ENCODE data around the gene GADL1. TPM values are rescaled to one million over a fixed set of nuclear protein-coding genes. Genes with fewer than 3 reads are reported as not detected.

Gene GADL1
- total RNA-seq, 1 donor from 2014 or later, result not detected

- DNase-seq (ENCODE audit: low read depth in 2 of 2), result no peak
Measured at GRCh38 chr3:30878862-30879261, 15.6 kb downstream of the GADL1 start.

GRCh38 chr3:30875505-30875904 lies 19.0 kb downstream of the GADL1 start:
- DNase-seq (ENCODE audit: low read depth in 2 of 2), result no peak

- DNase-seq (ENCODE audit: low read depth in 2 of 2), result no peak
Measured at GRCh38 chr3:30873671-30874070, 20.8 kb downstream of the GADL1 start.

- DNase-seq (ENCODE audit: low read depth in 2 of 2), result no peak
Measured at GRCh38 chr3:30872879-30873278, 21.6 kb downstream of the GADL1 start.

GRCh38 chr3:30871720-30872119 lies 22.7 kb downstream of the GADL1 start:
- DNase-seq (ENCODE audit: low read depth in 2 of 2), result no peak

DNA sequence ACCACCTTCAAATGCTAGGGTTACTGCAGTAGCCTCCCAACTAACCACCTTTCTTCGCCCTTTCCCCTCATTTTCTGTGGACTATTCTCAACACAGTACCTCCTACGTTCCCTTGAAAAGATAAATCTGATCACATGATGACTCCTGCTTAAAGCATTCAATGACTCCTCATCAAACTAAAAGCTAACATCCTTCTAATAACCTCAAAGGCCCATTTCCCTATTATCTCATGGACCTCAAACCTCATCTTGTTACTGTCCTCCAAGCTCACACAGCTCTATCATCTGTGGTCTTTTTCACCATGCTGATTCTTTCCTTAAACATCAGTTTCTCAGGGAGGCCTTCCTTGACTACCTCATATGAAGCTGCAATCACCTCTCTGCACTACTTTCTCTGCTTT lies 29.6 kb downstream of the GADL1 start:
- no peak for DNase-seq (ENCODE audit: low read depth in 2 of 2)

DNA sequence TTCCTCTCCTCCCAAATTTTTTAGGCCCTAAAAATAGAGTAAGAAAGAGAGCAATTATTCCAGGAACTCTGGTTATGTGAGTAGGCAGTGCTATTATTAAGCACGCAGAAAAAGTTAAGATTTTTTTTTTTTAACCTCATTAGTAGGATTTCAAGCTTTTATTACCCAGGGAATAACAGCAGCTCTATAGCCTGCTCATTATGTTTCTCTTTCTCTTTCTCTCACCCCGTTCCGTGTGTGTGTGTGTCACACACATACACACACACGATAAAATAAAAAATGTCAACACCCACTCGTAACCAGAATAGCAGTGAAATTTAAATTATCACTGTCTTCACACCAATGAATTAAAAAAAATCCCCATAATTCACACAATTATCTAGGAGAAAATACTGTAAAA lies 30.3 kb downstream of the GADL1 start:
- DNase-seq (ENCODE audit: low read depth in 2 of 2), result no peak

GRCh38 chr3:30862004-30862403 lies 32.5 kb downstream of the GADL1 start:
- no peak for DNase-seq (ENCODE audit: low read depth in 2 of 2)

GRCh38 chr3:30858894-30859389 lies 35.5 kb downstream of the GADL1 start:
- DNase-seq (ENCODE audit: low read depth in 2 of 2), result no peak

DNA sequence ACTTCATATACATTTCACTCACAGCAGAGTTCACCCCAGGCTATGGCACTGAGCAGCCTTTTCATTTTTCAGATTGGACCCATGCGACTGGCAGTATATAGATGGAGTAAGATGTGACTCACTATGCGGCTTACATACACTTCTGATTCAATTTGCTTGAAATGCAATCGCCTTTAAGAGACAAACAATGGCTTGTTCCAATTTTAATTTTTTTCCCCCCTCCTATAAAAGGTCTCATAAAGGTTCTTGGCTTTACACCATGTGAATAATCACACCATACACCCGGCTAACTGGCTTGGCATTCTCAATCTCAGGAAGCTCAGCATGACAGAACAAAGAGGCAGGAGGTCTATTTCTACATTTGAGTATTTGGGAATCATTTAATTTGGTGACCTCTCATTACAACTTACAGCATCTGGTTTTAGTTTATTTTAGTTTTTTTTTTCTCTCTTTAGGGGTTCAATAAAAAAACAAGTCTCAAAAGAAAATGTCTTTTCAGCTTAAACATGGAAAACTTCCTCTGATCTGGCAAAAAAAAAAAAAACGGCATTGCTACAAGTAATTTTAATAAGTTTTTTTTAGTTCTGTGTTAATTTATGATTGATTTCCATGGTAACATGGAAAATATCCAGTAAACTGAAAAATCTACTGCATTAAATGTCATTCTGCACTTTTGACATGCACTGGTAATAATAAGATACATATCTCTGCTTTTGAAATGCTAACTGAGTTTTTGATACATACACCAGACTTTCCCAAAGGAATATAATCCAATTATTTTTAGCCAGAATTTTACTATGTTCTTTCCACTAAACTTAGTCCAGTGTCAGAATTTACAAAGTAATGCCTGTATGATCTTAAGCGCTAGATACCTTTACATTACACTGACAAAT lies 38.8 kb downstream of the GADL1 start:
- no peak for DNase-seq (ENCODE audit: low read depth in 2 of 2)

DNA sequence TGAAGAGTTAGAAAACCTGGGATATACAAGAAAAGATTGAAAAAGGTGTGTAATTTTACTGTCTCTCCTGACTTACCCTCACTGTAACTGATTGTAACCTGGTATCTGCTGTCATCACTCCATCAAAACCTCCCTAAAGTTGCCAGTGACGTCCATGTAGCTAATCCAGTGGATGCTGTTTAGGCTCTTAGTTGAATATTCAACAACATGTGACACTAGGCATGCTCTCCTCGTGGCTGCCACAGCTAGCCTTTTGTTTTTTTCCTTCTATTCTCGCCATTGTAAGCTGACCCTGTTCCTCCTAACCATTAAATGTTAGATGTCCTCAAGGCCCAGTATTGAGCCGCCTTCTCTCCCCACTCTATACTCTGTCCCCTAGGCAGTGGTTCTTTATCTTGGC lies 41.6 kb downstream of the GADL1 start:
- DNase-seq (ENCODE audit: low read depth in 2 of 2), result no peak

GRCh38 chr3:30848087-30848779 lies 46.2 kb downstream of the GADL1 start:
- DNase-seq (ENCODE audit: low read depth in 2 of 2), result no peak

DNA sequence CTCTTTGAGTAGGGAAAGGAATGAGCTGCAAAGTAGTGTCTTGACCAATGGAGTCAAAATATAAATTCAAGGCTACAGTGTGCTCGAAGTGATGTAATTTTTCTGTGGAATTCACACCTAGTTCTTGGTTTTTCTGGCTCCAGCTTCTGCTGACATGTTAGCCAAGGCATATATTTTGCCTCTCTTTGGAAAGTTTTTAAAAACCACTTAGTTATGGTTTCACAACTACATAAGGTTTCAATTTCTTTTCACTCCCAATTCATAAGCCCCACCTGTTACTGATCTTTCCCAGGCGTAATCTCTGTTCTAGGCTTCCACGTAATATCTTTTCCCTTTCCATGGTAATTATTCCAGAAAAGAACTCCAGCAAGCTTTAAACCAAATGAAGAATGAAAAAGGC lies 46.9 kb downstream of the GADL1 start:
- no peak for DNase-seq (ENCODE audit: low read depth in 2 of 2)

DNA sequence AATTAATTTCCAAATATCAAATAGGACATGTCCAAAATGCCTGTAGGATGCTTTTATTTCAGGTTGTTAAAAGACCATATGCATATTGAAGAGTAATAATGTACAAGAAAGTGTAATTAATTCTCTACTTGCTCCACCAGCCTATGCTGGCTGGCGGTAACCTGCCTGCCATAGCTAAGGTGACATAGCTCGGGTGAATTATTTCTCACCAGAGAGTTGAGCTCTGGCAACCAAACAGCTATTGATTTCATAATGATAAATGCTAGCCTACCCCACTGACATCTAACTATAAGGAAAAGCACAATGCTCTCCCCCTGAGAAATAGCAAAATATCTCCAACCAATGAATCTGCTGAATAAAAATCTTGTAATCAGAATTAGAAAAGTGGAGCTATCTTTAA lies 48.9 kb downstream of the GADL1 start:
- no peak for DNase-seq (ENCODE audit: low read depth in 2 of 2)

DNA sequence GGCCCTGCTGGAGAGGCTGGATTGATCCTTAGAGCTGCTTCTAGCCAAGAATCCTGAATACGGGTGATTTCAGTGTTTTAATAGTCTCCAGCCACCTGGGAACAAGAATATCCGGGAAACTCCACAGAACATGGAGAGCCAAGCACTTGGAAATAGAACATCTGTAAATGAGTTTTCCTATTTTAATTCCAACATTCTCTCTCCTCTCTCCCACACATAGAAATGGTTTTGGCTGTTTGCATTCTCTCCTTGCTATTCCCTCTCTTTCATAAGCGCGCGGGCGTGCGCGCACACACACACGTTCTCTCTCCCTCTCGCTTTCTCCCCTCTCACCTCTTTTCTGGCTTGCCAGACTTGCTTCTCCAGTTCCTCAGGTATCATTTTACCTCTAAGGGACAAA lies 50.6 kb downstream of the GADL1 start:
- no peak for DNase-seq (ENCODE audit: low read depth in 2 of 2)

DNA sequence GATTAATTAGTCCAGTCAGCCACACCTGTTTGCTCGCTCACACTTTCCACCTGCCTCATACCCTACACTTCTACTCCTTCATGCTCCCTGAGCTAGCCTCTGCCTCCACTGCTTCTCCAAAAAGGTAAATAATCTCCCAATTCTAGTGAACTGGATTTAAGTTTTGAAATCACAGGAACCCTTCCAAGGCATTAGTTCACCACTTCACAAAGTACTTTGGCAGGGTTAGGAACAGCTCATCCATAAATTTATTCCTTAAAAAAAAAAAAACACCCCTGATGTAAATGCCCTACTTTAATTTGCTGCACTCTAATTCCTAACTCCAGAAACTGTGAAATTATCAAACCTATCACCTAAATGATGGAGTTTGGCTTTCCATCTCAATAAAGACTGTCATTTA lies 58.3 kb downstream of the GADL1 start:
- no peak for DNase-seq (ENCODE audit: low read depth in 2 of 2)

GRCh38 chr3:30835667-30836066 lies 58.8 kb downstream of the GADL1 start:
- DNase-seq (ENCODE audit: low read depth in 2 of 2), result peak in 1 of 2 donors; percentile 9

- DNase-seq (ENCODE audit: low read depth in 2 of 2), result no peak
Measured at GRCh38 chr3:30832961-30833575, 61.4 kb downstream of the GADL1 start.

GRCh38 chr3:30827080-30827479 lies 67.4 kb downstream of the GADL1 start:
- DNase-seq (ENCODE audit: low read depth in 2 of 2), result no peak

DNA sequence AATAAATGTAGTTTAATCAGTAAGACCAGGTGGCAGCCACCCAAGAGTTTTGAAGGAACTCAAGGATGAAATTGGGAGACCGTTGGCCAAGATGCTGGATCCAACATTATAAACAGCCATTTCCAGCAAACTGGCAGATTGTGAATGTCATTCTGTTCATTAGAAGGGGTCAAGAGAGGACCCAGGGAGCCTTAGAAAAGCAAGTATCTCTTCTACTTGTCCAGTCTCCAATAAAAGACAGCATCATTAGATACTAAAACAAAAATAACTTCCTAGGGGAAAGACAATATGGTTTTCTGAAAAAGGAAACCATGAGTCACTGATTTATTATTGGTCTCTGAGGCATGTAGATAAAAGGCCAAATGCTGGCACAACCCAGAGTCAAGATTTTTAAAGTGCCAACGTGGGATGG lies 67.9 kb downstream of the GADL1 start:
- peak; percentile 29 to 43 for DNase-seq (ENCODE audit: low read depth in 2 of 2)

DNA sequence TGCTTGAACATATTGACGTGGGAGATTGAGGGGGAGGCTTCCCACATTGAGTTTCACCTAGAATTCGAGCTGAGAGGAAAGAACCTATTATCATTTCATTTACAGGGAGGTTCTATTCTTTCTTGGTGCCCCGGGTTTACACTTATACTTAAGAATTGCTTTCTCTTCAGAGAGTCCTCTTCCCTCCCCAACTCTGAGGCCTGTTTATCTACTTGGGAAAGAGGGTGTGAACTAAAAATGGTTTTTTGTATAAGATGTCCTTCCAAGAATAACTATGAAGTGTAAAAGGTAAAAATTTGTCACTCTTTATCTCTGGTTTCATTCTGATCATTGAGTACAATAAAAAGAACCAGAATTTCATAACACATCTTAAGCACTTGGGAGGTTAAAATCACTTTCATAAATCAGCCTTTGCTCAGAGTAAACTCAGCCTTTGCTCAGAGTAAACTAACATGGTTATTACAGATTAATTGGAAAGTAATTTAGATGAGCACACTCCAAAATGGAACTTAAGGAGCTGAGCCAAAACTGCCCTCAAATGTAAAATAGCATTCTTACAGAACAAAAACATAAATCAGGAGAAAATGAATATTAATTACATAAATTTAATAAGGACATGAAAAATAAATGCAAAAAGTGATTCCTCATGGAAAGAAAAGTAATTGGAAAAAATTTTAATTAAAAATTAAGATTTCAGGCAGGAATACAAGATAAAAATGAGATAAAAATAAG lies 75.2 kb downstream of the GADL1 start:
- DNase-seq (ENCODE audit: low read depth in 2 of 2), result no peak

DNA sequence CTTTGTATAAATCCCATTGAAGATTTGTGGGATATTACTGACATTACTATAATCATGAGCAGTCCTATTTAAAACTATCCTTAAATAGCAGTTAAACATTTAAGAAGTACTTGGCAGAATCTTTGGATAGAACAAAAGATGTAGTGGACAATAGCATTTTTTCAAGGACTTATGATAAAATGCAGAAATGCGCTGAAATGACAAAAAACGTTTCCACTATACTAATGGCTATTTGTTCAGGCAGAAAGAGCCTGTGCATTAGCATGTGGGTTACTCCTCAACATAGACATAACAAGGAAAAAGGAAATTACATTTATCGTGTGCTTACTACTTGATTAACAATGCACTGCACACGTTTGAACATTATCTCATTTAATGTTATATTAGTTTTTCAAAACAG lies 80.7 kb downstream of the GADL1 start:
- no peak for DNase-seq (ENCODE audit: low read depth in 2 of 2)
